ENCODE data around the gene SRP9. TPM values are rescaled to one million over a fixed set of nuclear protein-coding genes. Genes with fewer than 3 reads are reported as not detected.

The SRP9 gene
- total and polyA plus RNA-seq, 4 donors: 128 to 390 (median 160) TPM

DNA sequence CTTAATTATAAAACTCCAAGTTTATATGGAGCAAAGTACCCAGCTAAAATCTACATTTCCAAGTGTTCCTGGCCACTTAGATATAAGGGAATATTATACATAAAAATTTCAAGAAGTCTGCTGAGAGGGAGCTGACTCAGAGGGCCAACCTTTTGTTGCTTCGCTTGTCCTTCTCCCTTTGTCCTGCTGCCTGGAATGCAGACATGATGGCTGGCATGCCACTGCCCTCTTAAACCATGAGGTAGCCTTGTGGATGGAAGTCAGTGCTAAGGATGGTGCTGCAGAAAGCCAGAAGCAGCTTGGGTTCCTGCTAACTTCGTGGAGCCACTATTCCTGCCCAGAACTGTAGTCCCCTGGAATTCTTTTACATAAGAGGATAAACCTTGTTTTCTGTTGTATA is 38.9 kb upstream of the SRP9 start:
- intact Hi-C loops (cut with DNase I): loop anchor here in 1 of 2 donors (5.0 kb wide), 1 partner anchor 36 kb away; no protein-coding TSS in a partner anchor
- no peak for ATAC-seq (ENCODE audit: low FRiP score)

DNA sequence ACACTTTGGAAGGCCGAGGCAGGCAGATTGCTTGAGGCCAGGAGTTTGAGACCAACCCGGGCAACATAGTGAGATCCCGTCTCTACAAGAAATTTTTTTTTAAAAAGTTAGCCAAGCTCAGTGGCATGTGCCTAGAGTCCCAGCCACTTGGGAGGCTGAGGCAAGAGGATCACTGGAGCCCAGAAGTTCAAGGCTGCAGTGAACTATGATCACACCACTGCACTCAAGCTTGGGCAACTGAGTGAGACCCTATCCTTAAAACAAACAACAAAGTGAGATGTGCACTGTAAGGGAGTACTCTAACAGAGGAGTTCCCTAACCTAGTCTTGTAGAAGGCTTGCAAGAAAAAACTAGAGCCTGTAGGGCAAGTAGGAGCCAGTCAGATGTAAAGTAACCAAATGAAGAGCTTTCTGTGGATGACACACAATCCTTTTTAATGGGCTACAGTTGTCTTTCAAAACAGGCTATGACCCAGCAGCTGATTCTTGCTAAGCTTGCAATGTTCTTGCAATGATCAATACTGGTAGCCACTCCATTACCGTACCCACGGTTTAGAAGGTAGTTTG is 38.0 kb upstream of the SRP9 start:
- Histone ChIP-seq H3K4me3 (ENCODE audit: low read length in 2 of 2) (no peak overlapping the region), H3K36me3 (ENCODE audit: control insufficient read depth in 1 of 2, insufficient read depth in 2 of 2, low read length in 1 of 2) (no peaks in the 10 kb centered on the region), H3K27ac (ENCODE audit: low read depth in 1 of 2, low read length in 2 of 2) (no peak overlapping the region), H3K9me3 (ENCODE audit: control insufficient read depth, low read length) (no peaks in the 10 kb centered on the region), H3K4me1 (ENCODE audit: control insufficient read depth in 1 of 2, insufficient read depth in 2 of 2, low read length in 2 of 2) (peaks cover 3% of the 10 kb centered on the region in 2 donors), H3K27me3 (ENCODE audit: control insufficient read depth in 1 of 2, insufficient read depth in 2 of 2, low read length in 1 of 2) (no peaks in the 10 kb centered on the region)
- no peak for DNase-seq
- intact Hi-C loops (cut with DNase I): loop anchor here in 1 of 2 donors (5.0 kb wide), 1 partner anchor 37 kb away; no protein-coding TSS in a partner anchor
- WGBS, 2 donors: 96 to 98% methylated on average over 5 of the region's 5 CpGs
- ATAC-seq (ENCODE audit: low FRiP score): no peak

More for the DNA sequence above, 38.9 kb upstream of the SRP9 start:
- Histone ChIP-seq H3K36me3 (ENCODE audit: control insufficient read depth in 1 of 2, insufficient read depth in 2 of 2, low read length in 1 of 2) (no peaks in the 10 kb centered on the region), H3K4me3 (ENCODE audit: low read length in 2 of 2) (no peak overlapping the region), H3K27ac (ENCODE audit: low read depth in 1 of 2, low read length in 2 of 2) (no peak overlapping the region), H3K9me3 (ENCODE audit: control insufficient read depth, low read length) (no peaks in the 10 kb centered on the region), H3K27me3 (ENCODE audit: control insufficient read depth in 1 of 2, insufficient read depth in 2 of 2, low read length in 1 of 2) (no peaks in the 10 kb centered on the region), H3K4me1 (ENCODE audit: control insufficient read depth in 1 of 2, insufficient read depth in 2 of 2, low read length in 2 of 2) (peaks cover 3% of the 10 kb centered on the region in 2 donors)
- WGBS, 2 donors: 94 to 96% methylated on average over 2 of the region's 2 CpGs
- DNase-seq: no peak

DNA sequence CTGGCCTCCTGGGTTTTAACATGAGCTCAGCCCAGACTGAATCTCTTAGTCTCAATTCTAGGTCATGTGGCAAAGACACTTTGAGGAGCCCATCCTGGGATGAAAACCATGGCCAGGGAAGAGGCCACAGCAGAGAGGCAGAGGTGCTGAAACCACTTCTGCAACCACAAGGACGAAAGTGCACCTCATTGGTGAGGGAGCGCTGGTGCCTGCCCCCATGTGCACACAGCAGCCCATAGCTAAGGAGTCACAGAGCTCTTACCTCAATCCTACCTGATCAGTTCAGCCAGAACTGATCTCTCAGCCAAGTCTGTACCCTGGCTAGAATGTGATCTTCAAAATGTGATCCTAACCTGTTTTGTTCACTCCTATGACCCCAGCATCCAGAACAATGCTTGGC is 32.9 kb upstream of the SRP9 start:
- WGBS, 2 donors: 84 to 96% methylated on average over 2 of the region's 2 CpGs
- Histone ChIP-seq H3K36me3 (ENCODE audit: control insufficient read depth in 1 of 2, insufficient read depth in 2 of 2, low read length in 1 of 2) (no peaks in the 10 kb centered on the region), H3K9me3 (ENCODE audit: control insufficient read depth, low read length) (no peaks in the 10 kb centered on the region), H3K4me1 (ENCODE audit: control insufficient read depth in 1 of 2, insufficient read depth in 2 of 2, low read length in 2 of 2) (peaks cover 0 to 4% of the 10 kb centered on the region in 2 donors), H3K27me3 (ENCODE audit: control insufficient read depth in 1 of 2, insufficient read depth in 2 of 2, low read length in 1 of 2) (no peaks in the 10 kb centered on the region), H3K4me3 (ENCODE audit: low read length in 2 of 2) (no peak overlapping the region), H3K27ac (ENCODE audit: low read depth in 1 of 2, low read length in 2 of 2) (peak overlapping the region in 1 of 2 donors; percentile 39)
- intact Hi-C loops (cut with DNase I): no loop called here
- ATAC-seq (ENCODE audit: low FRiP score): no peak
- DNase-seq: no peak

DNA sequence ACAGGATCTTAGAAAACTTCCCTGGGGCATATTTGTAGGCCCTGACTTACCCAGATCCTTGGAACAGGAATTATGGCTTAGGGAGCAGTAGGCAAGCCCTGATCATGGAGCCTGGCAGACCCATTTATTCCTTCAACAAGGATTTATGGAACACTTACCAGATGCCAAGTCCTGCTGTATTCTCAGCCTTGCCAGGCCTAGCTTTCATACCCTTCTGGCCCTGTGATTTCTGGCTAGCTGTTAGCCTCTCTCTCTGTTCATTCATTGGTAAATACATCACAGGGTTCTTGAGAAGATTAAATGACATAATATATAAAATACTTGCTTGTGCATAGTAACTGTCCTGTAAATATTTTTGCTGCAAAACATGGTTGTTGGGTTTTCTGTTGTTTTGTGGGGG is 32.4 kb upstream of the SRP9 start:
- ATAC-seq (ENCODE audit: low FRiP score): peak; percentile 42
- H3K27me3 ChIP-seq (ENCODE audit: control insufficient read depth in 1 of 2, insufficient read depth in 2 of 2, low read length in 1 of 2): no peaks in the 10 kb centered on the region
- H3K27ac ChIP-seq (ENCODE audit: low read depth in 1 of 2, low read length in 2 of 2): peak overlapping the region in 1 of 2 donors; percentile 39
- H3K4me1 ChIP-seq (ENCODE audit: control insufficient read depth in 1 of 2, insufficient read depth in 2 of 2, low read length in 2 of 2): peaks cover 0 to 4% of the 10 kb centered on the region in 2 donors
- no peaks in the 10 kb centered on the region for H3K9me3 ChIP-seq (ENCODE audit: control insufficient read depth, low read length)
- intact Hi-C loops (cut with DNase I): no loop called here
- H3K36me3 ChIP-seq (ENCODE audit: control insufficient read depth in 1 of 2, insufficient read depth in 2 of 2, low read length in 1 of 2): no peaks in the 10 kb centered on the region
- no peak overlapping the region for H3K4me3 ChIP-seq (ENCODE audit: low read length in 2 of 2)
- DNase-seq: no peak

DNA sequence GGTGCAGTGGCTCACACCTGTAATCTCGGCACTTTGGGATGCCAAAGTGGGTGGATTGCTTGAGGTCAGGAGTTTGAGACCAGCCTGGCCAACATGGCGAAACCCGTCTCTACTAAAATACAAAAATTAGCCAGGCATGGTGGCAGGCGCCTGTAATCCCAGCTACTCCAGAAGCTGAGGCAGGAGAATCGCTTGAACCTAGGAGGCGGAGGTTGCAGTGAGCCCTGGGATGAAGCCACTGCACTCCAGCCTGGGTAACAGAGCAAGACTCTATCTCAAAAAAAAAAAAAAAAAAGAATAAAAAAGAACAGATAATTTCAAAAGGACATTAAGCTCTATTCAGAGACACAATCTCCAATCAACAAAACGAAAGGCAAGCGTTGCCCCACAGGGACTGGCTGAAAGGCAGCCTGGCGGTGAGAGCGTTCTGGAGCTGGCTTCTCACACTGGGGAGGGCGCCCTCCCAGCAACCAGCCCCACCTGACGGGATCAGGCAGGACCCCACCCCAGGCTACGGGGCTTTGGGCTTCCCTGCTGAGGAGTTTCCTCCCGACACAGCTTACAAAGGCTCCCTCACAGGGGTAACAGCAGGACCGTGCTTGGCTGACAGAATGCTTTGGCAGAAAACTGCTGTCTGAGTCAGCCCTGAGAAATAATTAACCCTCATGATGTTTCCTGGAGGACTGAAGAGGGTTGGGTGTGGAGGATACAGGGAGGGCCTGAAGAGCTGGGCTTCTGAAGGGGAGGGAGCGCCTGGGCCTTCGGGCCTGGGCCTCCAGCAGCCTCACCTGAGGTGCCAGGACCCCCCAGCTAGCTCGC is 31.1 kb upstream of the SRP9 start:
- Histone ChIP-seq H3K4me3 (ENCODE audit: low read length in 2 of 2) (peak overlapping the region in 1 of 2 donors; percentile 23), H3K9me3 (ENCODE audit: control insufficient read depth, low read length) (no peaks in the 10 kb centered on the region), H3K27ac (ENCODE audit: low read depth in 1 of 2, low read length in 2 of 2) (peak overlapping the region; percentile 1 to 80), H3K4me1 (ENCODE audit: control insufficient read depth in 1 of 2, insufficient read depth in 2 of 2, low read length in 2 of 2) (peaks cover 0 to 4% of the 10 kb centered on the region in 2 donors), H3K27me3 (ENCODE audit: control insufficient read depth in 1 of 2, insufficient read depth in 2 of 2, low read length in 1 of 2) (no peaks in the 10 kb centered on the region), H3K36me3 (ENCODE audit: control insufficient read depth in 1 of 2, insufficient read depth in 2 of 2, low read length in 1 of 2) (no peaks in the 10 kb centered on the region)
- intact Hi-C loops (cut with DNase I): no loop called here
- DNase-seq (peak; percentile 75 to 80), ATAC-seq (ENCODE audit: low FRiP score) (peak; percentile 92)
- 16 to 17% methylated on average over 18 of the region's 18 CpGs for WGBS, 2 donors

DNA sequence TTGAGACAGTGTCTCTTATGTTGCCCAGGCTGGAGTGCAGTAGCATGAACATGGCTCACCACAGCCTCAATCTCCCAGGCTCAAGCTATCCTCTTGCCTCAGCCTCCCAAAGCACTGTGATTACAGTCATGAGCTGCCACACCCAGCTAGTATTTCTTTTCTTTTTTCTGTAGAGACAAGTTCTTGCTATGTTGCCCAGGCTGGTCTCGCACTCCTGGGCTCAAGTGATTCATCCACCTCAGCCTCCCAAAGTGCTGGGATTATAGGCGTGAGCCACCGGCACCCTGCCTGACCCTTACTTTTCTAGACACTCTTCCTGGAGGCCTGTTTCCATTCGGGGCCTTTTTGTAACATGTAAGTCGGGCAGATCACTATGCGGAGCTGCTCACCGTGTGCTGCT is 30.1 kb upstream of the SRP9 start:
- no peak overlapping the region for H3K4me3 ChIP-seq (ENCODE audit: low read length in 2 of 2)
- H3K36me3 ChIP-seq (ENCODE audit: control insufficient read depth in 1 of 2, insufficient read depth in 2 of 2, low read length in 1 of 2): no peaks in the 10 kb centered on the region
- no peak overlapping the region for H3K27ac ChIP-seq (ENCODE audit: low read depth in 1 of 2, low read length in 2 of 2)
- H3K9me3 ChIP-seq (ENCODE audit: control insufficient read depth, low read length): no peaks in the 10 kb centered on the region
- WGBS, 2 donors: 85 to 92% methylated on average over 7 of the region's 7 CpGs
- intact Hi-C loops (cut with DNase I): no loop called here
- ATAC-seq (ENCODE audit: low FRiP score) (peak; percentile 1), DNase-seq (peak in 1 of 2 donors; percentile 34)
- no peaks in the 10 kb centered on the region for H3K27me3 ChIP-seq (ENCODE audit: control insufficient read depth in 1 of 2, insufficient read depth in 2 of 2, low read length in 1 of 2)
- peaks cover 0 to 4% of the 10 kb centered on the region in 2 donors for H3K4me1 ChIP-seq (ENCODE audit: control insufficient read depth in 1 of 2, insufficient read depth in 2 of 2, low read length in 2 of 2)

DNA sequence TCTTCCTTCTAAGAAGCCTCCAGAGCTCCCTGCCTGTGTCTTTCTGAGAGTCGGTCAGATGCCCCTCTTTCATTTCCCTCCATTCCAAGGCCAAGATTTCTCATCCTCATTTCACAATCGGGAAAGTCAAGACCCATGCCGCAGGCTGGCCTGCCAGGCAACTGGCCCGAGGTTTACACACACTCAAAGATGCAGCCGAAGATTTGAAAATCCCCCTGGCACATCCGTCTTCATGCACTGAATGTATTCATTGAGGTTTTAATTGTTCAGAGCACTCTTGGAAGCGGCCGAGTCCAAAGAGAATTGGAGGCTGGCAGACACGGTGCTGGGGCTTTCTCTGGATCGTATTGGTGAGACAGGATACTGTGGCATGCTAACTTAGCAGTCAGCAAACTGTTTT is 29.1 kb upstream of the SRP9 start:
- 90 to 93% methylated on average over 10 of the region's 10 CpGs for WGBS, 2 donors
- no peak for DNase-seq
- Histone ChIP-seq H3K9me3 (ENCODE audit: control insufficient read depth, low read length) (no peaks in the 10 kb centered on the region), H3K27me3 (ENCODE audit: control insufficient read depth in 1 of 2, insufficient read depth in 2 of 2, low read length in 1 of 2) (no peaks in the 10 kb centered on the region), H3K36me3 (ENCODE audit: control insufficient read depth in 1 of 2, insufficient read depth in 2 of 2, low read length in 1 of 2) (no peaks in the 10 kb centered on the region), H3K4me1 (ENCODE audit: control insufficient read depth in 1 of 2, insufficient read depth in 2 of 2, low read length in 2 of 2) (peaks cover 0 to 4% of the 10 kb centered on the region in 2 donors), H3K4me3 (ENCODE audit: low read length in 2 of 2) (no peak overlapping the region), H3K27ac (ENCODE audit: low read depth in 1 of 2, low read length in 2 of 2) (no peak overlapping the region)
- intact Hi-C loops (cut with DNase I): no loop called here
- ATAC-seq (ENCODE audit: low FRiP score): no peak

DNA sequence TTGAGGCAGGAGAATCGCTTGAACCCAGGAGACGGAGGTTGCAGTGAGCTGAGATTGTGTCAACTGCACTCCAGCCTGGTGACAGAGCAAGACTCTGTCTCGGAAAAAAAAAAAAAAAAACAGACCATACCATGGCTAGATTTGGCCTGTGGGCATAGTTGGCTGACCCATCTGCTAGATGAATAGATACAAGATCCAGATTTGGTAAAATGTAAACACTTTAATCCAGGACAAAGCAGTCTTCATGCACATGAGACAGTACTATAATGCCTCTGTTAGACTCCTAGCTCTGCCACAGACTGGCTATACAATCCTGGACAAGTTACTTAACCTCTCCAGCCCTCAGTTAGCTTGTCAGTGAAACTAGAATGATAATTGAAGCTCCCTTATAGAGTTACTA is 27.9 kb upstream of the SRP9 start:
- Histone ChIP-seq H3K9me3 (ENCODE audit: control insufficient read depth, low read length) (no peaks in the 10 kb centered on the region), H3K36me3 (ENCODE audit: control insufficient read depth in 1 of 2, insufficient read depth in 2 of 2, low read length in 1 of 2) (no peaks in the 10 kb centered on the region), H3K27me3 (ENCODE audit: control insufficient read depth in 1 of 2, insufficient read depth in 2 of 2, low read length in 1 of 2) (no peaks in the 10 kb centered on the region), H3K27ac (ENCODE audit: low read depth in 1 of 2, low read length in 2 of 2) (no peak overlapping the region), H3K4me3 (ENCODE audit: low read length in 2 of 2) (no peak overlapping the region), H3K4me1 (ENCODE audit: control insufficient read depth in 1 of 2, insufficient read depth in 2 of 2, low read length in 2 of 2) (peaks cover 0 to 4% of the 10 kb centered on the region in 2 donors)
- ATAC-seq (ENCODE audit: low FRiP score) (no peak), DNase-seq (no peak)
- WGBS, 2 donors: 93 to 96% methylated on average over 3 of the region's 3 CpGs
- intact Hi-C loops (cut with DNase I): no loop called here

DNA sequence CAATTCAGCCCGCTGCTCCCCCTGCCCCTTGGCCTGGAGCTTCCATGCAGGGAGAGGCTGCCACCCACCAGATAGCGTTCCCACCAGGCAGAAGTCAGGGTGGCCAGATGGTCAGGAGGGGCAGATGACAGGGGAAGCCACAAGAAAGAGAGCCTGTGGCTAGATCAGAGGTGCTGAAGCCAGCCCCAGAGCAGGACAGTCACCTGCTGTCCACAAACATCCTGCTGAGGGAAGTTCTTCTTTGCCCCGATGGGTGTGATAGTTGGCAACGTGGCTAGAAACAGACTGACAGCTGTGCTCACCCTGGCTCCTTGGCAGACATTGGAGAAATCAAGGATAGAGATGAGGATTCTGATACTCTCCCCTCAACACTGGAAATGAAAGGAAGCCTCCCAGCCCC is 27.2 kb upstream of the SRP9 start:
- no peak overlapping the region for H3K4me3 ChIP-seq (ENCODE audit: low read length in 2 of 2)
- intact Hi-C loops (cut with DNase I): no loop called here
- DNase-seq (no peak), ATAC-seq (ENCODE audit: low FRiP score) (no peak)
- peaks cover under 1 to 2% of the 10 kb centered on the region in 2 donors for H3K4me1 ChIP-seq (ENCODE audit: control insufficient read depth in 1 of 2, insufficient read depth in 2 of 2, low read length in 2 of 2)
- no peak overlapping the region for H3K27ac ChIP-seq (ENCODE audit: low read depth in 1 of 2, low read length in 2 of 2)
- H3K9me3 ChIP-seq (ENCODE audit: control insufficient read depth, low read length): no peaks in the 10 kb centered on the region
- no peaks in the 10 kb centered on the region for H3K27me3 ChIP-seq (ENCODE audit: control insufficient read depth in 1 of 2, insufficient read depth in 2 of 2, low read length in 1 of 2)
- WGBS, 2 donors: 69 to 81% methylated on average over 4 of the region's 4 CpGs
- H3K36me3 ChIP-seq (ENCODE audit: control insufficient read depth in 1 of 2, insufficient read depth in 2 of 2, low read length in 1 of 2): no peaks in the 10 kb centered on the region

All from aorta (tissue), 5 donors.